ENCODE measurements around the gene MED15. TPM values are rescaled to one million over a fixed set of nuclear protein-coding genes. Genes with fewer than 3 reads are reported as not detected.

MED15 gene
- total and polyA plus RNA-seq, 3 donors from 2014 or later = 71.0 to 101 (median 81.6) TPM

- no peak for TF ChIP-seq POLR2A (IDR thresholded peaks at IDR 0.05)
- no peak for TF ChIP-seq CTCF (IDR thresholded peaks at IDR 0.05)
- 83 to 93% methylated on average over 2 of the region's 2 CpGs for WGBS, 2 donors
- H3K4me1 ChIP-seq = no peaks in the 10 kb centered on the region
- H3K27me3 ChIP-seq = no peaks in the 10 kb centered on the region
- no peak overlapping the region for H3K27ac ChIP-seq
- no peaks in the 10 kb centered on the region for H3K9me3 ChIP-seq
- intact Hi-C loops (cut with DNase I; ENCODE audit: low total_unique reads) = no loop called here
- no peaks in the 10 kb centered on the region for H3K36me3 ChIP-seq (ENCODE audit: low read depth, missing control alignments)
- H3K4me3 ChIP-seq = no peak overlapping the region
- DNase-seq = no peak
Measured at GRCh38 chr22:20636945-20637344, 129.5 kb downstream of the MED15 start.

Small RNA genes within 50 kb of the gene (small RNA-seq; reads per million reads assigned to genes)
- gene IGLL4P = 0 reads per million in 2 donors
- 0 reads per million in 2 donors for gene RF00019
- 0 reads per million in 2 donors for gene RN7SL812P
- gene RNY1P9 = 0 reads per million in 2 donors

Other genes with a start within 250 kb of the MED15 start
- gene RTN4R, start 239.3 kb upstream of the MED15 start, total RNA-seq = 1 to 10 TPM; 5.1 to 6.1 TPM
- 2.1 TPM for gene RTN4R, start 239.3 kb upstream of the MED15 start, polyA plus RNA-seq (ENCODE audit: insufficient read depth, low read depth, low replicate concordance)
- gene DGCR6L, start 187.6 kb upstream of the MED15 start, total RNA-seq = 100 to 1,000 TPM; 152 to 257 TPM
- gene DGCR6L, start 187.6 kb upstream of the MED15 start, polyA plus RNA-seq (ENCODE audit: insufficient read depth, low read depth, low replicate concordance) = 171 TPM
- gene ZNF74, start 113.5 kb upstream of the MED15 start, total RNA-seq = 10 to 100 TPM in 1 of 2 donors, 1 to 10 TPM in 1; 6.5 to 11.8 TPM
- gene ZNF74, start 113.5 kb upstream of the MED15 start, polyA plus RNA-seq (ENCODE audit: insufficient read depth, low read depth, low replicate concordance) = 4.1 TPM
- 10 to 100 TPM; 10.4 to 12.3 TPM for gene SCARF2, start 69.8 kb upstream of the MED15 start, total RNA-seq
- 3.3 TPM for gene SCARF2, start 69.8 kb upstream of the MED15 start, polyA plus RNA-seq (ENCODE audit: insufficient read depth, low read depth, low replicate concordance)
- gene KLHL22, start 11.8 kb upstream of the MED15 start, total RNA-seq = 10 to 100 TPM; 39.8 to 41.7 TPM
- 18.1 TPM for gene KLHL22, start 11.8 kb upstream of the MED15 start, polyA plus RNA-seq (ENCODE audit: insufficient read depth, low read depth, low replicate concordance)